Fibroblast of lung (primary cell): ENCODE measurements around the gene CNKSR2. TPM values are rescaled to one million over a fixed set of nuclear protein-coding genes. Genes with fewer than 3 reads are reported as not detected.

Experiments
- DNase-seq, 2 donors: peaks; one replicate each; pipeline versions ENCODE4 v3.0.0 to v3.0.0-alpha.2; 2010; ENCODE audit warnings: low read depth in 2 of 2
- H2AFZ ChIP-seq: 2 replicates; pipeline ENCODE4 v1.5.1; 2012; ENCODE audit warnings: low read length, control low read depth, inconsistent platforms
- H3K27ac ChIP-seq: 2 replicates; pipeline ENCODE4 v1.5.1; 2011; ENCODE audit warnings: low read length, control low read depth; ENCODE audit not compliant: insufficient read depth
- H3K27me3 ChIP-seq: 2 replicates; pipeline ENCODE4 v1.5.1; 2011; ENCODE audit warnings: mild to moderate bottlenecking, low read length; ENCODE audit not compliant: control insufficient read depth, insufficient read depth
- H3K36me3 ChIP-seq: 2 replicates; pipeline ENCODE4 v1.5.1; 2011; ENCODE audit warnings: low read length; ENCODE audit not compliant: control insufficient read depth, insufficient read depth
- H3K4me1 ChIP-seq: 2 replicates; pipeline ENCODE4 v1.5.1; 2011; ENCODE audit warnings: low read length; ENCODE audit not compliant: control insufficient read depth, insufficient read depth; ENCODE audit errors: extremely low read depth
- H3K4me2 ChIP-seq: 2 replicates; pipeline ENCODE4 v1.5.1; 2011; ENCODE audit warnings: low read length, control low read depth; ENCODE audit not compliant: insufficient read depth; ENCODE audit errors: extremely low read depth
- H3K4me3 ChIP-seq, 4 experiments: fragments of 200-600 bp in 1 of 4; sonication (generic) in 1 of 4; replicated peaks in 1 of 4; 2 replicates each; pipeline ENCODE4 v1.5.1; 2011 to 2016; ENCODE audit warnings: low read length in 4 of 4, low read depth in 3 of 4, mild to moderate bottlenecking in 3 of 4, control low read depth in 2 of 4, inconsistent platforms in 1 of 4, mixed read lengths in 1 of 4; ENCODE audit not compliant: insufficient read depth in 1 of 4; ENCODE audit errors: control extremely low read depth in 1 of 4
- H3K79me2 ChIP-seq: 2 replicates; pipeline ENCODE4 v1.5.1; 2012; ENCODE audit warnings: mild to moderate bottlenecking, low read length, inconsistent platforms; ENCODE audit not compliant: control insufficient read depth, insufficient read depth
- H3K9ac ChIP-seq: 2 replicates; pipeline ENCODE4 v1.5.1; 2011; ENCODE audit warnings: mild to moderate bottlenecking, low read length, control low read depth; ENCODE audit not compliant: insufficient read depth
- H3K9me3 ChIP-seq: 2 replicates; pipeline ENCODE4 v1.5.1; 2012; ENCODE audit warnings: low read depth, low read length; ENCODE audit not compliant: control insufficient read depth, insufficient read depth
- H4K20me1 ChIP-seq: 2 replicates; pipeline ENCODE4 v1.5.1; 2011; ENCODE audit warnings: low read length; ENCODE audit not compliant: control insufficient read depth, insufficient read depth; ENCODE audit errors: extremely low read depth
- CTCF ChIP-seq, 2 donors: IDR thresholded peaks in 1 of 2; conservative IDR thresholded peaks in 1 of 2; 1 replicate in 1 of 2; 2 replicates in 1 of 2; pipeline ENCODE4 v1.5.1; 2011 to 2012; ENCODE audit warnings: low read length in 2 of 2, control low read depth in 1 of 2, inconsistent platforms in 1 of 2, low read depth in 1 of 2, mild to moderate bottlenecking in 1 of 2
- EZH2 ChIP-seq: IDR thresholded peaks from 2 replicates; pipeline ENCODE4 v1.5.1; 2012; ENCODE audit warnings: low read length, control low read depth, mild to moderate bottlenecking; ENCODE audit errors: missing control alignments
- polyA plus RNA-seq, 2 donors: library from polyadenylated mRNA; depleted of rRNA in 1 of 2; stranded (reverse) in 1 of 2; unstranded in 1 of 2; fragments of >200 nt; gene quantifications; 2 replicates each; pipeline ENCODE4 v1.2.1, GENCODE V29; 2011 to 2012; ENCODE audit warnings: missing spikeins in 1 of 2
- total RNA-seq: library from RNA; depleted of rRNA; stranded (reverse); fragments of >200 nt; gene quantifications from 2 replicates; pipeline ENCODE4 v1.2.1, GENCODE V29; 2014

The CNKSR2 gene
- total and polyA plus RNA-seq, 2 donors (not counting 1 experiment from before 2014, with no cell fraction given): 0.16 to 0.33 TPM

- no peak overlapping the region for H2AFZ ChIP-seq
- DNase-seq: peak in 1 of 2 donors; percentile 48
These were observed 37.8 kb downstream of the CNKSR2 start for GRCh38 chrX:21412029-21412428.

GRCh38 chrX:21412883-21413282 is 38.7 kb downstream of the CNKSR2 start:
- Histone ChIP-seq H3K36me3 (no peaks in the 10 kb centered on the region), H3K4me1 (no peaks in the 10 kb centered on the region), H3K27ac (no peak overlapping the region), H2AFZ (no peak overlapping the region), H3K4me3 (no peak overlapping the region), H4K20me1 (no peaks in the 10 kb centered on the region), H3K9ac (no peak overlapping the region), H3K27me3 (no peaks in the 10 kb centered on the region), H3K79me2 (no peaks in the 10 kb centered on the region), H3K9me3 (no peaks in the 10 kb centered on the region), H3K4me2 (no peak overlapping the region)
- DNase-seq: peak; percentile 24 to 78
- no peak for TF ChIP-seq CTCF (conservative IDR thresholded peaks at IDR 0.05 in 1 of 2, IDR thresholded peaks at IDR 0.05 in 1 of 2; ENCODE audit: low read depth in 1 of 2, low read length in 2 of 2)

More at GRCh38 chrX:21412029-21412428, 37.8 kb downstream of the CNKSR2 start:
- Histone ChIP-seq H3K36me3 (no peaks in the 10 kb centered on the region), H3K27ac (no peak overlapping the region), H3K9me3 (no peaks in the 10 kb centered on the region), H3K79me2 (no peaks in the 10 kb centered on the region), H3K4me2 (no peak overlapping the region), H3K4me1 (no peaks in the 10 kb centered on the region), H3K9ac (no peak overlapping the region), H4K20me1 (no peaks in the 10 kb centered on the region), H3K27me3 (no peaks in the 10 kb centered on the region), H3K4me3 (no peak overlapping the region)
- TF ChIP-seq EZH2 (no peak), CTCF (conservative IDR thresholded peaks at IDR 0.05 in 1 of 2, IDR thresholded peaks at IDR 0.05 in 1 of 2; ENCODE audit: low read depth in 1 of 2, low read length in 2 of 2) (no peak)

- Histone ChIP-seq H3K36me3 (no peaks in the 10 kb centered on the region), H3K9me3 (no peaks in the 10 kb centered on the region), H3K27me3 (no peaks in the 10 kb centered on the region), H4K20me1 (no peaks in the 10 kb centered on the region), H3K4me2 (no peak overlapping the region), H3K9ac (no peak overlapping the region), H3K79me2 (no peaks in the 10 kb centered on the region), H3K4me3 (no peak overlapping the region), H2AFZ (no peak overlapping the region), H3K27ac (no peak overlapping the region), H3K4me1 (no peaks in the 10 kb centered on the region)
- DNase-seq: no peak
- no peak for TF ChIP-seq EZH2
- no peak for TF ChIP-seq CTCF (conservative IDR thresholded peaks at IDR 0.05 in 1 of 2, IDR thresholded peaks at IDR 0.05 in 1 of 2; ENCODE audit: low read depth in 1 of 2, low read length in 2 of 2)
These were observed 52.9 kb downstream of the CNKSR2 start for GRCh38 chrX:21427086-21427485.
